BE2C (cell line): ENCODE data around the gene SLC22A14.

ENCODE experiments used
- DNase-seq: peaks from one replicate; pipeline ENCODE4 v3.0.0-alpha.2; 2020
- H3K27me3 ChIP-seq: fragments of 250-450 bp; sonication (Bioruptor Pico); 2 replicates; pipeline ENCODE4 v1.5.1; 2020; ENCODE audit warnings: mild to moderate bottlenecking
- H3K36me3 ChIP-seq: fragments of 250-450 bp; sonication (Bioruptor Pico); 2 replicates; pipeline ENCODE4 v1.5.1; 2020; ENCODE audit warnings: mild to moderate bottlenecking
- H3K4me1 ChIP-seq: fragments of 250-450 bp; sonication (Bioruptor Pico); 2 replicates; pipeline ENCODE4 v1.5.1; 2020
- H3K4me3 ChIP-seq: 2 replicates; pipeline ENCODE4 v1.5.1; 2011; ENCODE audit warnings: low read depth, low read length
- H3K9me3 ChIP-seq: fragments of 250-450 bp; sonication (Bioruptor Pico); 2 replicates; pipeline ENCODE4 v1.5.1; 2020
- TF ChIP-seq, protein P1 (sequence below): IDR thresholded peaks from 2 replicates; pipeline ENCODE4 v1.5.1; 2012; ENCODE audit warnings: mild to moderate bottlenecking, low read depth, low read length

Gene SLC22A14

DNA sequence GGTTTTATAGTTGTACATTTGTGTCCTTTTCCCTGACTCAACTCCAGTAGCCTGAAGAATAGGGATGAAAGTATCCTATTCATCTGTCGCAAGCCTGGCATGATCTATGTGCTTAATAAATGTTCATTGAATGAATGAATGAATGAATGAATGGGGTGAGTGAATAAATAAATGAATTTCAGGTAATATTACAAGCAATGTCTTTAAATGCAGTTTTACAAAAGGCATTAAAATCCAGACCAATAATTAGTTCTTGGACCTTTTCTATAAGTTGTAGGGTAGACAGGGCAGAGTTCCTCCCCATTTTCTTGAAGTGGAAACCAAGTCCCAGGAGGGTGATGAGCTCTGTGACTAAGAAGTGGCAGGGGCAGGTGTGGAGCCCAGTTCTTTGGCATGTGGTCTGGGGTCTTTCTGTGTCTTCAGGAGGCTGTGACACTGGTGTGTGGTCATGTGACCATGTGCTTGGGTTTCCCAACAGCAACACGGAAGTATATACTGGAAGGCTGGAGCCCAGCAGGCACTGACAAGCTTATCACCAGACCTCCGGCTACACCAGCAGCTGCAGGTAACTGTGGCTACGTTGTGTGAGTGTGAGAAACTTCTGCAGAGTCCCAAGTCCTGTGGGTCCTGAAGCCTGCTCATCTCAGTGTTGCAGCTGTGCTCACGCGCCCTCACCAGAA, 82.8 kb downstream of the SLC22A14 start:
- Histone ChIP-seq H3K9me3 (no peaks in the 10 kb centered on the region), H3K36me3 (no peaks in the 10 kb centered on the region), H3K4me1 (no peaks in the 10 kb centered on the region), H3K27me3 (no peaks in the 10 kb centered on the region), H3K4me3 (no peak overlapping the region)
- TF ChIP-seq, protein P1, sequence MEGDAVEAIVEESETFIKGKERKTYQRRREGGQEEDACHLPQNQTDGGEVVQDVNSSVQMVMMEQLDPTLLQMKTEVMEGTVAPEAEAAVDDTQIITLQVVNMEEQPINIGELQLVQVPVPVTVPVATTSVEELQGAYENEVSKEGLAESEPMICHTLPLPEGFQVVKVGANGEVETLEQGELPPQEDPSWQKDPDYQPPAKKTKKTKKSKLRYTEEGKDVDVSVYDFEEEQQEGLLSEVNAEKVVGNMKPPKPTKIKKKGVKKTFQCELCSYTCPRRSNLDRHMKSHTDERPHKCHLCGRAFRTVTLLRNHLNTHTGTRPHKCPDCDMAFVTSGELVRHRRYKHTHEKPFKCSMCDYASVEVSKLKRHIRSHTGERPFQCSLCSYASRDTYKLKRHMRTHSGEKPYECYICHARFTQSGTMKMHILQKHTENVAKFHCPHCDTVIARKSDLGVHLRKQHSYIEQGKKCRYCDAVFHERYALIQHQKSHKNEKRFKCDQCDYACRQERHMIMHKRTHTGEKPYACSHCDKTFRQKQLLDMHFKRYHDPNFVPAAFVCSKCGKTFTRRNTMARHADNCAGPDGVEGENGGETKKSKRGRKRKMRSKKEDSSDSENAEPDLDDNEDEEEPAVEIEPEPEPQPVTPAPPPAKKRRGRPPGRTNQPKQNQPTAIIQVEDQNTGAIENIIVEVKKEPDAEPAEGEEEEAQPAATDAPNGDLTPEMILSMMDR, result no peak
- no peak for DNase-seq

DNA sequence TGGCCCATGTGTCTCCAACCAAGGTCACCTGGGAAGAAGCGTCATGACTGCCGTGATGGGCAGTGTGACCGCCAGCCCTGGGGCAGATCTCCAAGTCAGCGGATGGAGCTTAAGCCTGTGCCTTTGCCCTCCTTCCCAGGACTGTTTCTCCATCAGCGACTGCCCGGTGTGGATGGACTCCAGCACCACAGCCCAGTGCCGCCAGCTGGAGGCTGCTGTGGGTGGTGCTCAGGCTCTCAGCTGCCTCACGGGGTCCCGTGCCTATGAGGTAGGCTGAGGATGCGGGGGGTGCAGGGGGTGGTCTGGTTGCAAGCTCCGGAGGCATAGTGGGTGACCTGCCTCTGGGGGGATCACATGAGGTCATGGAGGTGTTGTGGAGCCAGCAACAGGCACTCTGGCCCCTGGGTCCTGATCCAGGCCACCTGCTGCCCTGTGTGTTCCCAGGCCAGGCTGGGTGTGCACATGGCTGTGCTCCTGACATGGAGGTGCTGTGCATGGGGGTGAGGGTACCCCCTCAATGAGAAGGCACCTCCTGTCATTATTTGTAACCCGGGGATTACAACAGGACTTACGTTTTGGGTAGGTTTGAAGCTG, 83.5 kb downstream of the SLC22A14 start:
- no peaks in the 10 kb centered on the region for H3K36me3 ChIP-seq
- no peak overlapping the region for H3K4me3 ChIP-seq
- no peaks in the 10 kb centered on the region for H3K9me3 ChIP-seq
- no peaks in the 10 kb centered on the region for H3K27me3 ChIP-seq
- H3K4me1 ChIP-seq, result no peaks in the 10 kb centered on the region
- no peak for DNase-seq
- TF ChIP-seq, protein P1, result no peak

DNA sequence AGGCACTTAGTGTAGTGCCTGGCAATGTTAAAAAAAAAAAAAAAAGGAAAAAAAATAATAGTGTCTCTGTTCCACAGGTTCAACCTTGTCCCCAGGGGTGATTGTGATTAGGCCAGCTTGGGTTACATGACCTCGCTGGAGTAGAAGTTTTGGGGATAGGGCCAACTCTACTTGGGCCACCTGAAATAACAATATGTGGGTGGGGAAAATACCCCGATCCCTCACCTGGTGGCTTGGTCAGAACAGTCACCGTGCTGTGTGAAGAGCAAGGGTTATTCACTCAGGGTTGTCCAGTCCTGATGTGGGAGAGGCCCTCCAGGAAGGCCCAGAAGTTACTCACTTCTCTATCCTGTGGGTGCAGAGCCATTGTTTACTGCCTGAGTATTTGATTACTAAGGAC, 84.0 kb downstream of the SLC22A14 start:
- H3K36me3 ChIP-seq, result no peaks in the 10 kb centered on the region
- no peaks in the 10 kb centered on the region for H3K9me3 ChIP-seq
- DNase-seq, result no peak
- no peaks in the 10 kb centered on the region for H3K4me1 ChIP-seq
- TF ChIP-seq, protein P1, result no peak
- H3K27me3 ChIP-seq, result no peaks in the 10 kb centered on the region
- H3K4me3 ChIP-seq, result no peak overlapping the region

DNA sequence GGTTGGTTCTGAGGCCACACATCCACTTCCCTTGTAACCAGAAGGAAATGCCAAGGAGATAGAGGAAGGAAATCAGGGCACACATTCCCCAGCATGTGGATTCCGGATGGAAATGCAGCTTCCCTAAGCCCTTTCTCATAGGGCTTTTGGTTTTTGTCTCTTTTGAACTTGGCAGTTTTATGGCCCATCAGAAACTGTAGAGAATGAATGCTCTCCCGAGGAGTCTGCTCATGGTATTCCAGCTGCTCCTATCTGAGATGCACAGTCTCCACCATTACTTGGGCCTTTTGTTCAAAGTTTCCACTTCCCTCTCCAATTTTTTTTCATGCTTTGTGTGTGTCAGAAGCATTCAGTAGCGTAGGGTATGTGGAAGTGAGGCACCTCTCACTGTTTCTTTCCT, 85.7 kb downstream of the SLC22A14 start:
- no peak for DNase-seq
- no peaks in the 10 kb centered on the region for H3K9me3 ChIP-seq
- no peak overlapping the region for H3K4me3 ChIP-seq
- no peaks in the 10 kb centered on the region for H3K4me1 ChIP-seq
- TF ChIP-seq, protein P1, result no peak
- H3K36me3 ChIP-seq, result no peaks in the 10 kb centered on the region
- no peaks in the 10 kb centered on the region for H3K27me3 ChIP-seq
